Measurements from ENCODE around the gene CDK5R2.
"Not testable (repeated sequence)": the region's sequence is repeated elsewhere in the genome, so short reads cannot be mapped to it uniquely, and the experiment has no call there.

CDK5R2 gene

DNA sequence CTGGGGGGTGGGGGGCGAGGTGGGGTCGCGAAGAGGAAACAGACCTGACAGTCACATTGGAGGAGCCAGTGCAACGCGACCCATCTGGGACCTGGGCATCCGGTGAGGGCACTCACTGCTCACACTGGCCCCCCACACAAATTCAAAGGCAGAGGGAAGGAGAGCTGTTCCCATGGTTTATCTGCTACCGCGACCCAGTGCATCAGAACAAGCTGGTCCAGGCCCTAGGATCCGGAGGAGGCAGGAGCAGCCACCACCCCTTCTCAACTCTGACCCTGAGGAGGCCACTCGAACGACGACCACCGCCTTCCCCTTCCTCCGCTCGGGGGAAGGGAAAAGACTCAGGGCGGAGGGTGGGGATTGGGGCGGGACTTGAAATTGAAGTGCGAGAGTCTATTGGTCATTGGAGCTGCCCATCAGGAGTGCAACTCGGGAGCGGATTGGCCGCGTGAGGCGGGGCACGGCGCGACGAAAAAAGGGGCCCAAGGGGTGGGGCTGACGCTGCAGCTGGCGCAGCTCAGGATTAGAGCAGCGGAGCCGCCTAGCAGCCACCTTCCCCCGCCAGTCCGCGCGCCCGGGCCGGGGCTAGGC lies at the start of gene CDK5R2:
CDK5R2 (plus strand) TSS at position 526 of the 591 bp plus-strand sequence. CDS start 155 bp downstream, outside the sequence.
- DNase-seq (ENCODE audit: low read depth, low spot score) = no peak

DNA sequence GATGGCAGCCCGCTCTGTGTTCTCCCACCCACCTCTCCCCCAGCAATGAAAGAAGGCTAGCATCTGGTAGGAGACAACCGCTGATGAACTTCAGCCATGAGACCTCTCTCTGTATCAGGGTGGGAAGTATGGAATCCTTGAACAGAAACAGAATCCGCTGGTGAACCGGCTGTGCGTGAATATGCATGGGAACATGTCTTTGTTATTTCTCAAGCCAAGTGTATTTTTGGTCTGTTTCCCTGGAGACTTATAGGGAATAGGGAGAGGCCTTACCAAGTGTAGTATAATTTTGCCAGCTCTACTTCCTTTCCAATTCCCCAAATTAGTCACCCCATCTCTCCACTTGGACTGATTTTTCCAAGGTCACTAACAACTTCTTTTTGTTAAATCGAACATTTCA lies 48.7 kb upstream of the CDK5R2 start:
- DNase-seq (ENCODE audit: low read depth, low spot score) = no peak

DNA sequence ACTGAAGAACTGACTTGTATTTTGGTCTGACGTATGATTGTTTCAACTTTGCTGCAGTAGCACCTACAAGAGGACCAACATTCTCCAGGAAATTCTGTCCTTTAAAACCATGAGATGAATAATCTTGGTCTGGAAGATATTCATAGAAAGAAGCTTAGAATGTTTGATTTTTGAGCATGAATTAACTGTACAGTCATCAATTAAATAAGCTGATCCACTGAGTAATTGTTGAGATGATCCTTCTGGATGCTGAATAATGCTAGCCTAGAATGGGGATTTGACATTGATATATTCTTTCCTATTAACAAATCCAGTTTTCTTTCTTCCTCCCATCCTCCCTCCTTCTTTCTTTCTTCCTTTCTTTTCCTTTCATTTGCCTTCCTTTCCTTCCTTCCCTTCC lies 39.0 kb upstream of the CDK5R2 start:
- no peak for DNase-seq (ENCODE audit: low read depth, low spot score)

DNA sequence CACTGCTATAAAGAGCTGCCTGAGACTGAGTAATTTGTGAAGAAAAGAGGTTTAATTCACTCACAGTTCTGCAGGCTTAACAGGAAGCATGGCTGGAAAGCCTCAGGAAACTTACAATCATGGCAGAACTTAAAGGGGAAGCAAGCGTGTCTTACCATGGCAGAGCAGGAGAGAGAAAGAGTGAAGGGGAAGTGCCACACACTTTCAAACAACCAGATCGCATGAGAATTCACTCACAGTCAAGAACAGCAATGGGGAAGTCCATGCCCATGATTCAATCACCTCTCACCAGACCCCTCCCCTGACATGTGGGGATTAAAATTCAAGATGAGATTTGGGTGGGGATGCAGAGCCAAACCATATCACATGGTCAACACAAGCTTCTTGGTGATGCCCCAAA lies 34.7 kb upstream of the CDK5R2 start:
- no peak for DNase-seq (ENCODE audit: low read depth, low spot score)

DNA sequence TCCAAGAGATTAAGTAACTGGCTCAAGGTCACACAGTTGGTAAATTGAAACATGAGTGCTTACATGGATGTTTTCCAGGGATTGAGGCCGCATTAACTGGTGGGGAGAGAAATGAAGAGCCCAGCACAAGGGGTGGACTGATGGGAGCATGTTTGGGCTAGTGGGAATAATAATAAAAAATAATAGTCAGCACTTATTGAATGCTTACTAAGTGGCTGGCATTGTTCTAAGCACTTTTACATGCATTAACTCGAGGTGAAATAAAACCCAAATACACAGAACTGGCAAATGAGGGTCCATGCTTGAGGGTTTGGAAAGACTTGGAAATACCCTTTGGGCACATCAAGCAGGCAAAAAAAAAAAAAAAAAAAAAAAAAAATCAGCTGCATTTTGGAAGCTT lies 34.0 kb upstream of the CDK5R2 start:
- DNase-seq (ENCODE audit: low read depth, low spot score) = no peak

DNA sequence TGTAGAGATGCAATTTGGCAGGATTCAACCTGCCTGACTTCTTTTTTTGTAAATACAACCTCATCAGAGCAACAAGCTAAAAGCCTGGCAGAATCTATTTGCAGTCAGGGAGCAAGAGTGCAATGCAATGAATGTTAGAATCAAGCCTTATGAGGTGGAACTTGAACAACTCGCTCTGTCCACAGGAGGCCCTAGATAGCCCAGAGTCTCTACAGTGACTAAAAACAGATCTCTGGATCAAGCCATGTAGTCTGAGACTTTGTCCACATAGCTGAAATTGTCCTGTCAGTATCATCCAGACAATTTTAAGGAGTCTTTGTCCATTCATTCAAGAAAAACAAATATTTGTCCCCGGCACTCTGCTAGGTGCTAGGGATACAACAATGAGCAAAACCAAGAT lies 32.0 kb upstream of the CDK5R2 start:
- DNase-seq (ENCODE audit: low read depth, low spot score) = no peak

DNA sequence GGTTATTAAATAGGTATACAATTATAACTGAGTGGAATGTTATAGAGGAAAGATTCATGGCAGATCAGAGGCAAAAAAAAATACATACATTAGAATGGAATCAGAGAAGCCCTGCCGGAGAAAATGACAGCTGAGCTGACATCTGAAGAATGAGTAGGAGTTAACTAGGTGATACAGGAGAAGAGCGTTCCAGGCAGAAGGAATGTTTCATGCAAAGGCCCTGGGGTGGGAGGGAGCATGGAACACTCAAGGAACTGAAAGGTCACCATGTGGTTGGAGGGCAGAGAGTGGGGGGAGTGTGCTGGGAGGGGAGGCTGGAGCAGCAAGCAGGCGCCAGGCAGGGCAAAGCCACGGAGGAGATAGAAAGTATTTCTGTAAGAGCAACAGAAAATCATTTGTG lies 31.6 kb upstream of the CDK5R2 start:
- no peak for DNase-seq (ENCODE audit: low read depth, low spot score)

DNA sequence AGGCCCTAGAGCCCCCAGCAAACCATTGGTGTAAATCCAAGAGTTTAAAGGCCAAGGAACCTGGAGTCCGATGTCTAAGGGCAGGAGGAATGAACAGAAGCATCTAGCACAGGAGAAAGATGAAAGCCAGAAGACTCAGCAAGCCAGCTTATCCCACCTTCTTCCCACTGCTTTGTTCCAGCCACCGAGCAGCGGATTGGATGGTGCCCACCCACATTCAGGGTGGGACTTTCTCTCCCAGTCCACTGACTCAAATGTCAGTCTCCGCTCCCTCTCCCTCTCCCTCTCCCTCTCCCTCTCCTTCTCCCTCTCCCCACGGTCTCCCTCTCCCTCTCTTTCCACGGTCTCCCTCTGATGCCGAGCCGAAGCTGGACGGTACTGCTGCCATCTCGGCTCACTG lies 29.0 kb upstream of the CDK5R2 start:
- DNase-seq (ENCODE audit: low read depth, low spot score) = not testable (repeated sequence)

DNA sequence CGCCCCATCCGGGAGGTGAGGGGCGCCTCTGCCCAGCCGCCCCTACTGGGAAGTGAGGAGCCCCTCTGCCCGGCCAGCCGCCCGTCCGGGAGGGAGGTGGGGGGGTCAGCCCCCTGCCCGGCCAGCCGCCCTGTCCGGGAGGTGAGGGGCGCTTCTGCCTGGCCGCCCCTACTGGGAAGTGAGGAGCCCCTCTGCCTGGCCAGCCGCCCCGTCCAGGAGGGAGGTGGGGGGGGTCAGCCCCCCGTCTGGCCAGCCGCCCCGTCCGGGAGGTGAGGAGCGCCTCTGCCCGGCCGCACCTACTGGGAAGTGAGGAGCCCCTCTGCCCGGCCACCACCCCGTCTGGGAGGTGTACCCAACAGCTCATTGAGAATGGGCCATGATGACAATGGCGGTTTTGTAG lies 27.7 kb upstream of the CDK5R2 start:
- not testable (repeated sequence) for DNase-seq (ENCODE audit: low read depth, low spot score)

DNA sequence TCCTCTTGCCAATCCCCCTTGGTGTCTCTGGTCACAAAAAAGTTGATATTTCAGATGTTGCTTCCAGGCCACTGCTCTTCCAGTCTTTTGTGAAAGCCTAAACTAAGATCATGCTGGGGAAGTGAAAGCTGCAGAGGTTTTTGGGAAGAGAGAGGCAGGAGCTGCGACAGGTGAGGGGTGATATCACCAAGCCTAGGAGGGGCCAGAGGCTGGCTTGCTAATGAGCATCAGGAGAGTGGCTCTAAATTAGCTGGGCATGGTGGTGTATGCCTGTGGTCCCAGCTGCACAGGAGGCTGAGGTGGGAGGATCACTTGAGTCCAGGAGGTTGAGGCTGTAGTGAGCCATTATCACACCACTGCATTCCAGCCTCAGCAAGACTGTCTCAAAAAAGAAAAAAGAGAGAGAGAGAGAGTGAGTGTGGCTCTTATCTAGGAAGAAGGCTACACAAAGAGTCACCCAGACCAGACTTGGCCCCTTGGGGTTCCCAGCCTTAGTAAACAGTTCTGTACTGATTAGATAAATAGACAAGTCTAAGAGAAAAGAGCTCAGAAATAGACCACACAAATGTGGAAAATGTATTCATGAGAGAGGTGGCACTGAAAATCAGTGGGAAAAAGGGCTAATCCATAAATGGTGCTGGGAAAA lies 14.6 kb upstream of the CDK5R2 start:
- no peak for DNase-seq (ENCODE audit: low read depth, low spot score)

DNA sequence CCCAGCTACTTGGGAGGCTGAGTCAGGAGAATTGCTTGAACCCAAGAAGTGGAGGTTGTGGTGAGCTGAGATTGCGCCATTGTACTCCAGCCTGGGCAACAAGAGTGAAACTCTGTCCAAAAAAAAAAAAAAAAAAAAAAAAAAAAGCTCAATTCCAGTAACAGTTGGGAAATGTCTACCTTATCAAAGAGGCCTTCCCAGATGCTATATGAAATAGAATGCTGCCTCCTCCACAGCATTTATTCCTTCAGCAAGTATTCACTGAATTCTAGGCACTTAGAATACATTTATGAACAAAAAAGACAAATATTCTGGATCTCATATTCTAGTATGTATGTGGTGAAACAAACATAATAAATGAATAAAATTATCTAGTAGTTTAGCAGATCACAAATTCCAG lies 12.8 kb upstream of the CDK5R2 start:
- DNase-seq (ENCODE audit: low read depth, low spot score) = no peak

DNA sequence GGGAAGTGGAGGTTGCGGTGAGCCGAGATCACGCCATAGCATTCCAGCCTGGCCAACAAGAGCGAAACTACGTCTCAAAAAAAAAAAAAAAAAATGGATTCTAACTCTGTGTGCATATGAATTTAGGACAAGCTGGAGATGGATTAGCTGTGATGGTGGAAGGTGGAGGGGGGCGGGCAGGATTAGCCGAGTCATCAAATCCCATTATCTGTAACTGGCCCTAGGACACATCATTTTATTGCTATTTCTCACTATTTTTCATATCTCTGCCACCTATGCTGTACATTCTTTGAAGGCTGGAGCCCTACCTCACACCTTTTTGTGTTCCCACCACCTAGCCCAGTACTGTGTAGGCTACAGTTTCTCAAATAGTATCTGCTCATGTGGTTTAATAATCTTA lies 7.3 kb upstream of the CDK5R2 start:
- DNase-seq (ENCODE audit: low read depth, low spot score) = no peak

DNA sequence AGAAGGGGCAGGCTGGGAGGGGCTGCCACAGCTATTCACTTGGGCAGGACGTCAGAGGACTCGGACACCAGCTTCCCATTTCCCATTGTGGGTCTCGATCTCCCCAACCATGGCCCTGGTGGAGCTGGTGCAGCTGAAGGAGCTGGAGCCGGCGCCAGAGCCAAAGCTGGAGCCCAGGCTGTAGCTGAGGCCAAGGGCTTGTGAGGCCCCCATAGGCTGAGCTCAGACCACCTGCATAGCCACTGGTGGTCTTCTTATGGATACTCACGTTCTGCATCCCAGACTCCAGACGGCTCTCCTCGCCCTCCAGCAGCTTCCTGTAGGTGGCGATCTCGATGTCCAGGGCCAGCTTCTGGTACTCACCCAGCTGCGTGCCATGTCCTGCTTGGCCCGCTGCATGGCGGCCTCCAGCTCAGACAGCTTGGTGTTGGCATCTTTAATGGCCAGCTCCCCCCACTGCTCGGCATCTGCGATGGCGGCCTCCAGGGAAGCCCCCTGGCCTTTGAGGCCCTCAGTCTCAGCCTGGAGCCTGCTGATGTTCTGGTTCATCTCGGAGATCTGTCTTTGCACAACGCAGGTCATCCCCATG lies 6.0 kb upstream of the CDK5R2 start:
- no peak for DNase-seq (ENCODE audit: low read depth, low spot score)

DNA sequence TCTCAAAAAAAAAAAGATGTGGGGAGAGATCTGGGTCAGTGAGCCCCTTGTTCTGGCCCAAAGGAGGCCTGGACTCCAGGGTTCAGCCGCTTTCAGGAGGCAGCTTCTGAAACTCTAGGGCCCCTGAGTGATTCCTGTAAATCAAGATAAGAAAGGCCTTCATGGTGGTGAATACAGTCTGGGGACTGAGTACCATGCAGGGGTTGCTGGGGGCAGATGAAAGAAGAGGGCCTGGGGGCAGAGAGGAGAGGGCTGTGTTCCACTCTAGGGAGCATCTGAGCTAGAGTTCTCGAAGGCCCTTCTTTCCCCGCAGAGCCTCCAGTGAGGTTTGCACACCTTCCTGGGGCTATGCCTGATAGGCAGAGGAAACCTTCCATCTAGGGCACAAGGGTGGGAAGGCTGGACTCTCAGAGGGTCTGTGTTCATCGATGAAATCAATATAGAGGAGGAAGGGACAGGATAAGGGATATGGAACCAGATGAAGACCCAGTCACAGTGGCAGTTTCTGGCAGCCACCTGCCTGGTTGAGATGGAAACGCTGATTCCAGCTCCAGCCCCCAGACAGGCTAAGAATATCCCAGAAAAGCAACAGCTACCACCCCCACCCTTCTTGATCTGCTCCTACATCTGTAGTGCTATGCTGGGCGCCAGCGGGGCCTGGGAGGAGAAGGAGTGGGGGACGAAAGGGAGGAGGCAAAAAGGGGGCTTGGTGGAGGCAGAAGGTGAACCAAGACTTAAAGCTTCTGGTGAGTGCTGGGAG lies 4.7 kb upstream of the CDK5R2 start:
- no peak for DNase-seq (ENCODE audit: low read depth, low spot score)

DNA sequence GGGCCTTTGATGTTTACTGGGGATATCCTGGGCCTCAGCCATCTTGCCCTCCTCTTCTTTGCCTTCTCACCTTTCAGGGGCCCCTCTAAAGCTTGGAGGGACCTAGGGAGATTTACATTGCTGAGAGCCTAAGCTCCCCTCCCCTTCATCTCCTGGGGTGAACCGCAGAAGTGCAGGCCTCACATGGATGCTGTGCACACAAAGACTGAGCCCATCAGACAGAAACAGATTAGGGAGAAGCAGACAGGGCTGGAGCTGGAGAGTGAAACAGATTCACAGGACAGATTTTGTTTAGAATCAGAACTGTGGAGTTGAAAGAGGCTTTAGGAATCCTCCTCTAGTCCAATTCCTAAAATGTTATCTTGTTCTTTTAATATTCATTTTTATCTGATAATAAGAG lies 3.4 kb upstream of the CDK5R2 start:
- no peak for DNase-seq (ENCODE audit: low read depth, low spot score)

DNA sequence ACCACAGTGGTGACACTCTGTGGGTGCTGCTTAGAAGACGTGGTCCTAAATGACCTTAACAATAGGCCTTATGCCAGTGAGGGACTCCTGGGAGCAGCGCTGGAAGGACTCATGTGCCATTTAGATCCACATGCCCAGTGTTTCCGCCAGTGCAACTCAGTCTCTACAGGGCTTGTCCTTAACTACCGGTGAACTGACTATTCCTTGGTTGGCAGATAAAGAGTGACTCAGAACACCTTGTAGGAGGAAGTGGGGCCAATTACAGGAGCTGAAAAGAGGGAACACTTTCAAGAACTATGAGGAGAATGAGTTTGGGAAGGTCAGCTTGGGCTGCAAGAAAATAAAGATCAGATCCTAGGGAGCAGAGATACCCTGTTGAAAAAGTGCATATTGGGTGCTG lies 1.8 kb upstream of the CDK5R2 start:
- DNase-seq (ENCODE audit: low read depth, low spot score) = no peak

DNA sequence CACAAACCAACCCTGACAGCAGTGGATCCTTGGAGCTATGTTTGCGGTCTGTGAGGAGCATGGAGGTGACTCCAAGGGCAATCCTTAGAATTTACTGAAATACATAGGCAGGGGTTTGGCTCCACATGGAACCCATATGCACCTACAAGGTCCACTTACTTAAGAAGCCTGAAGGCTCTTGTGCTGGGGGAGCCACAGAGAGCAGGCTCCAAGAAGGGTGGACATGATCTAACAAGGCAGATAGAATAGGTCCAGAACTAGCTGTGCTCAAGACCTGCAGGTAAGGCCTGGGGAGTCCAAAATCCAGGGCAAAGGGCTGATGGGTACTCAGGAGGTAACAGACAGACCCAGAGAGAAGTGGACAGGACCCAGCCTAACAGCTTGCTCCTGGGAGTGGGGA lies 1.2 kb upstream of the CDK5R2 start:
- no peak for DNase-seq (ENCODE audit: low read depth, low spot score)

DNA sequence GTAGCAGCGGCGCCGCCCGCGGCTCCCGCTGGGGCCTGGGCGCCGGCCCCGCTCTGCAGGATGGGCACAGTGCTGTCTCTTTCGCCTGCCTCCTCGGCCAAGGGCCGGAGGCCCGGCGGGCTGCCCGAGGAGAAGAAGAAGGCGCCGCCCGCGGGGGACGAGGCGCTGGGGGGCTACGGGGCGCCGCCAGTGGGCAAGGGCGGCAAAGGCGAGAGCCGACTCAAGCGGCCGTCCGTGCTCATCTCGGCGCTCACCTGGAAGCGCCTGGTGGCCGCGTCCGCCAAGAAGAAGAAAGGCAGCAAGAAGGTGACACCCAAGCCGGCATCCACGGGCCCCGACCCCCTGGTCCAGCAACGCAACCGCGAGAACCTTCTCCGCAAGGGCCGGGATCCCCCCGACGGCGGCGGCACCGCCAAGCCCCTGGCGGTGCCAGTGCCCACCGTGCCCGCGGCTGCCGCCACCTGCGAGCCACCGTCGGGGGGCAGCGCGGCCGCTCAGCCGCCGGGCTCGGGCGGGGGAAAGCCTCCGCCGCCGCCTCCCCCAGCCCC lies 369 bp downstream of the CDK5R2 start:
- no peak for DNase-seq (ENCODE audit: low read depth, low spot score)

DNA sequence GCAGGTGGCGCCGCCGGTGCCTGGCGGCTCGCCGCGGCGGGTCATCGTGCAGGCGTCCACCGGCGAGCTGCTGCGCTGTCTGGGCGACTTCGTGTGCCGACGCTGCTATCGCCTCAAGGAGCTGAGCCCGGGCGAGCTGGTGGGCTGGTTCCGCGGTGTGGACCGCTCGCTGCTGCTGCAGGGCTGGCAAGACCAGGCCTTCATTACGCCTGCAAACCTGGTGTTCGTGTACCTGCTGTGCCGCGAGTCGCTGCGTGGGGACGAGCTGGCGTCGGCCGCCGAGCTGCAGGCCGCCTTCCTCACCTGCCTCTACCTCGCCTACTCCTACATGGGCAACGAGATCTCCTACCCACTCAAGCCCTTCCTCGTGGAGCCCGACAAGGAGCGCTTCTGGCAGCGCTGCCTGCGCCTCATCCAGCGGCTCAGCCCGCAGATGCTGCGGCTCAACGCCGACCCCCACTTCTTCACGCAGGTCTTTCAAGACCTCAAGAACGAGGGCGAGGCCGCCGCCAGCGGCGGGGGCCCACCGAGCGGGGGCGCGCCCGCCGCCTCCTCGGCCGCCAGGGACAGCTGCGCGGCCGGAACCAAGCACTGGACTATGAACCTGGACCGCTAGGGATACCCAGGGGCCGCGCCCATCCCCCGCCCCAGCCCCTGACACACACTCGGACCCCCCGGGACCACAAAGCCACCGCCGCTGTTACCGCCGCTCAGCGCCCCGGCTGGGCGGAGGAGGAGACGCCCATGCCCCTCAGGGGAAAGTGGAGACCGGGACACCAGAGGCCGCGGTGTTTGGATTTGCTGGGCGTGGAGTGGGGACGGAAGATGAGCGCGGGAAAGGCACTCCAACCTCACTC lies 1.1 kb downstream of the CDK5R2 start:
- no peak for DNase-seq (ENCODE audit: low read depth, low spot score)

DNA sequence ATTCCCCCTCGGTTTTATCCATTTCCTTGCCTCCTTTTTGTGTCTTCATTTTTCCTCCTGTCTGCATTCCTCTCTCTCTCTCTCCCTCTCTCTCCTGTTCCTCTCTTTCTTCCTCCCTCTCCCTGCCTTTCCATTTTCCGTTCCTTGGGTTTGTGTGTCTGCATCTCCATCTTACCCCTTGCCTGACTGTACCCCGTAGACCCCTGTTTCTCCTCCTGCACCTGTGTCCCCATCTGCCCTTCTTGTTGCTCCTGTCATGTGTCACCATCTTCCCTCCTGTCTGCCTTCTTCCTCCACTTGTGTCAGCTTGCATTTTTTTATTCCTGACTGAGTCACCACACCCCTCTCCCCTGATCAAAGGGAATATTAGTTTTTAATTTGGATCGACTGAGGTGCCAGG lies 1.8 kb downstream of the CDK5R2 start:
- DNase-seq (ENCODE audit: low read depth, low spot score) = no peak

All from brain pericyte (primary cell).